Bone marrow (tissue), 2 donors: ENCODE measurements around the gene E4F1.
A peak's percentile ranks its signal among the peaks of the same experiment; 100 is the strongest.

Experiments used
- DNase-seq, 2 donors: peaks; one replicate each; lab custom pipeline; 2025; lab: John Stamatoyannopoulos, UW

E4F1 gene

GRCh38 chr16:2206780-2207433 is 16.5 kb upstream of the E4F1 start:
- DNase-seq = no peak

- no peak for DNase-seq
Measured at GRCh38 chr16:2207872-2208271, 15.5 kb upstream of the E4F1 start.

- no peak for DNase-seq
Measured at GRCh38 chr16:2208308-2208707, 15.1 kb upstream of the E4F1 start.

GRCh38 chr16:2208772-2209171 is 14.6 kb upstream of the E4F1 start:
- DNase-seq = no peak

GRCh38 chr16:2209258-2210008 is 14.0 kb upstream of the E4F1 start:
- DNase-seq = no peak

GRCh38 chr16:2210009-2210332 is 13.4 kb upstream of the E4F1 start:
- no peak for DNase-seq

- DNase-seq = no peak
Measured at GRCh38 chr16:2210386-2211365, 12.7 kb upstream of the E4F1 start, which contains the start of gene BRICD5. BRICD5 (minus strand) TSS chr16:2210863; CDS start chr16:2210833, 30 bp downstream.

GRCh38 chr16:2211923-2212347 is 11.5 kb upstream of the E4F1 start:
- no peak for DNase-seq

GRCh38 chr16:2212362-2213324 is 10.7 kb upstream of the E4F1 start:
- no peak for DNase-seq

GRCh38 chr16:2213817-2214718 is 9.3 kb upstream of the E4F1 start:
- peak in 1 of 2 donors; percentile 47 for DNase-seq

GRCh38 chr16:2214719-2214968 is 8.7 kb upstream of the E4F1 start, which contains the start of gene PGP:
PGP (minus strand) TSS chr16:2214840; CDS start chr16:2214777, 63 bp downstream.
- DNase-seq = no peak

- no peak for DNase-seq
Measured at GRCh38 chr16:2216330-2216729, 7.1 kb upstream of the E4F1 start.

GRCh38 chr16:2223942-2224486 is 623 bp downstream of the E4F1 start:
- peak in 1 of 2 donors; percentile 46 for DNase-seq

- DNase-seq = no peak
Measured at GRCh38 chr16:2226245-2226793, 2.9 kb downstream of the E4F1 start.

- DNase-seq = no peak
Measured at GRCh38 chr16:2226918-2227317, 3.5 kb downstream of the E4F1 start.

- no peak for DNase-seq
Measured at GRCh38 chr16:2228161-2228824, 4.9 kb downstream of the E4F1 start.

- DNase-seq = no peak
Measured at GRCh38 chr16:2229091-2229490, 5.7 kb downstream of the E4F1 start.

GRCh38 chr16:2229632-2230250 is 6.3 kb downstream of the E4F1 start:
- no peak for DNase-seq

- no peak for DNase-seq
Measured at GRCh38 chr16:2230376-2230775, 7.0 kb downstream of the E4F1 start.
